GM21619 (cell line): Measurements from ENCODE around the gene IL17F.
A peak's percentile ranks its signal among the peaks of the same experiment; 100 is the strongest.
"Not testable (repeated sequence)": the region's sequence is repeated elsewhere in the genome, so short reads cannot be mapped to it uniquely, and the experiment has no call there.

Experiments used
- ATAC-seq: cut with Tn5 transposase; IDR thresholded peaks from one replicate; pipeline ENCODE4 v1.9.1; 2021; ENCODE audit not compliant: unreplicated experiment

The IL17F gene

GRCh38 chr6:52249078-52249477, 4.8 kb upstream of the IL17F start:
- no peak for ATAC-seq

- ATAC-seq, result no peak
Measured at GRCh38 chr6:52245425-52245824, 1.1 kb upstream of the IL17F start.

- no peak for ATAC-seq
Measured at GRCh38 chr6:52243282-52243893, 912 bp downstream of the IL17F start.

- no peak for ATAC-seq
Measured at GRCh38 chr6:52241819-52242218, 2.5 kb downstream of the IL17F start.

DNA sequence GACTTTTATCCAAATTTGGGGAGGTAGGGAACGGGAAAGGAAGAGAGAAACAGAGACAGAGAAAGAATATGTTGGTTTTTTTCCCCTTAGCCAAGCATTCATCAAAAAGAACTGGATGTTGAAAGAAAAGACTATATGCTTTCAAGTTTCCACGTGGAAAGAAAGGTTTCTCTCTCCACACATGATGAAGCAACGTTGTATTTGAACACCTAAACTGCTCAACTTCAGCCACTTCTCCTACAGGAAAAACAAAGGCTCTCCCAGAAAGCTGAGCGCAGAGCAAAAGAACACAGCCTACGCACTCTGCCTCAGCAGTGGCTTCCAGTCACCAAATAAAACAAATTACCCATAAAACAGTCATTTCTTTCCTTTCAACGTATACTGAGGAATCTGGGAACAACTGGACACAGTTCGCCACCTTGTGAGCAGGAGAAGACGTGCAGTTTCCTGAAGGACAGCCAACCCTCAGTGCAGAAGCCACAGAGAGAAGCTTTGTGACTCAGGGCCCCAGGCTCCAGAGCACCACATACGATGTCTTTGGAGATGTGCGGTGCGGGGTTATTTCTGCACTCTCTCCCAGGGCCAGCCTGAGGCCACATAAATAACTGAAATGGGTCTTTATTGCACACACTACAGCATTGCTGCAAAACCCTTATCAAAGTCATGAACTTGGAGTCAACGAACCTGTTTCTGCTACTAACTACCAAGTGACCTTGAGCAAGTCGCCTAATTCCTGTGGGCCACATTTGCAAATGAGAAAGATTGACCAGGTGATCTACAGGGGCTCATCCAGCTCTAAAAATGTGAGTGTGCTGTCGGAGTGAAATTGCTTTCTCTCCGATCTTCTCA, 10.1 kb downstream of the IL17F start:
- peak; percentile 76 for ATAC-seq

GRCh38 chr6:52233005-52233404, 11.3 kb downstream of the IL17F start:
- no peak for ATAC-seq

DNA sequence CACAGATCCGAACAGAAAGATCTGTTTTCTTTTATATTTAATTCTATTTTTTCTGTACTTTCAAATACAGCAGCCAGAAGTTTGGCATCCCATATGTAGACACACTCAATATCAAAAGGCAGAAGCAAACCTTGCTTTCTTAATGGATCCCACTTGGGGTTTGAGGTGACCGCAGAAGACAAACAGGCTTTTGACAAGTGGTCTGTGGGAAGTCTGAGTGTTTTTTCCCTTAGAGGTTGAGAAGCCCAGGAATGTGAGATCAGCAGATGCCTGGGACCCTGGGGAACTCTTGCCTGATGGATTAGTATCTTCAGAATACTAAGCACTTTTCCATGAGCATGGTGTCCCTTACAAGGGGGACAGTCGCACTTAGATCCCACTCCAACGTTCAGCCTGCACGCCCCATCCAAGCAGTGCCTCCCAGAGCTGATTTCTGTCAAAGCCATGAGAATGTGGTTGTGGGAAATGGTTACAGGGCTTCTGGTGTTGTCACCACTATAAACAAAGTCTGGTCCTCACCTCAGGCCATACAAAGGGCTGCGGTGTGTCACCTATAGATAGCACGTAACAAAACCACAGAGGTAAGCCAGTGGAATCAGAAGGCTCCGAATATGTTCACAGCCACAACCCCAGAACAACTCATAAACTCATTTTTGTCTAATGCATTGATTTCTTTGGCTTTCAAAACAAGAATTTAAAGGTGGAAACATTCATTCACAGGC, 12.7 kb downstream of the IL17F start:
- ATAC-seq, result no peak

- ATAC-seq, result no peak
Measured at GRCh38 chr6:52230685-52231084, 13.6 kb downstream of the IL17F start.

DNA sequence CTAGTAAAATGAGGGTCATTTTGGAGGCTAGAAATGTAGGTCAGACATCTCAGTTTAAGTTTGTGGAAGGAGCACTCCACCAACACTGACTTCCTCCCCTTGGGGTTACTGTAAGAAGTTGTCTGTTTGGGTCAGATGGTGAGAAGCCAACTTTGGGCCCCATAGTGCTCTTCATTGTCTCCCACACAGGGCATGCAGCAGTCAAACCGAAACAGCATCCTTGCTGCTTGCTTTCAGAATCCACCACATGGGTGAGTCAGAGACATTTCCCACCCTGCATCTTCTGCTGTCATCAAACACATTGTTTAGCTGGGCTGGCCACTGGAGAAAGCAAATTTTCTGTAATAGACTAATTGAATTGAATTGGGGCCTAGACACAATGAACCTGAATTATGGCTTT, 16.8 kb downstream of the IL17F start:
- peak; percentile 99 for ATAC-seq

GRCh38 chr6:52221302-52221701, 23.0 kb downstream of the IL17F start:
- peak; percentile 83 for ATAC-seq

DNA sequence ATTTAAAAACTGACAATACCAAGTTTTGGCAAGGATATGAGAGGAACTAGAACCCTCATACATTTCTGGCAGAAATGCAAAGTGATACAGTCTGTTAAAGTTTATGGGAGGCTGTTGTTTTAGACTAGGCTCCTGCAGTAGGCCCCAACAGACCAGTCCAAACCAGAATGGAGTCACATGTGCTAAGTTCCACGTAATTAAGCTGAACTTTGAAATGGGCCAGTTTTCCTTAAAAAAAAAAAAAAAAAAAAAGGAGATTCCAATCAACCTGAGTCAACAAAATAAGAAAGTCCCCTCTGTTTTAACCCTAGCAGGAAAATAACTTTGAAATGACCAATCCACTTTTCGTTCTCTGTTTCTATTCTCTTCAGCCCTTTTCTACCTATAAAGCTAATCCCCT, 26.5 kb downstream of the IL17F start:
- ATAC-seq, result no peak

GRCh38 chr6:52216932-52217575, 27.2 kb downstream of the IL17F start:
- no peak for ATAC-seq

GRCh38 chr6:52215787-52216186, 28.5 kb downstream of the IL17F start:
- ATAC-seq, result no peak

GRCh38 chr6:52213127-52213526, 31.2 kb downstream of the IL17F start:
- no peak for ATAC-seq

DNA sequence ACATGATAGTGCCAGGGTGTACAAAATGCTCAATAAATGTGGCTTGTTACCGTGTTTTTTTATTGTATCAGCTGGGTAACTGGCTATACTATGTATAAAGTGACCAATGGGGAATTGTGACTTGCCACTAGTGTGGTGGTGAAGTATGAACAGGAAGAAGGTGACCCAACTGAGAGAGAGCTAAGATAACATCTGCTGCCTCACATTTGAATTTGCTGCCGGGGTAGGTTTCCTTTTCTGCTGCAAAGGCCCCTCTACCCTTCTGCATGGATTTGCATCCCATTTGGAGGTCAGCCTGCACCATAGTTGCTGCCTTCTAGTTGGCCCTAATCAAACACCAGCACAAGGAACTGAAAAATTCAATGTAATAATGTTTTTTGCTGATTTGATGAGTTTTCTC, 34.1 kb downstream of the IL17F start:
- ATAC-seq, result peak; percentile 87

GRCh38 chr6:52209770-52210169, 34.5 kb downstream of the IL17F start:
- peak; percentile 42 for ATAC-seq

GRCh38 chr6:52208612-52209011, 35.7 kb downstream of the IL17F start:
- no peak for ATAC-seq

GRCh38 chr6:52207066-52207465, 37.2 kb downstream of the IL17F start:
- no peak for ATAC-seq

DNA sequence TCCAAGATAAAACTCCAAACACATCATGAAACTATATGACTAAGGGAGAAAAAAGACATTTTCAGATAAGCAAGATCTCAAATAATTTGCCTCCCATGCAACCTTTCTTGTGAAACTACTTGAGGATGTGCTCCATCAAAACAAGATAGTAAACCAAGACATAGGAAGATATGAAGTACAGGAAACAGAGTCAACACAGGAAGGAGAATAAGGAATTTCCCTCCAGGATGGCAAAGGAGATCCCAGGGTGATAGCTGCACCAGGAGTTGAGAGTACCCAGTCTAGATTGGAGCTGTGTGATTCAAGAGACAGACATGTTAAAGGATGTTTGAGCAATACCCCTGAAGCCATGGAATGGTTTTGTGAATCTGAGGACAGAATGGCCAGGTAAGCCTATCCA, 42.8 kb downstream of the IL17F start:
- no peak for ATAC-seq

DNA sequence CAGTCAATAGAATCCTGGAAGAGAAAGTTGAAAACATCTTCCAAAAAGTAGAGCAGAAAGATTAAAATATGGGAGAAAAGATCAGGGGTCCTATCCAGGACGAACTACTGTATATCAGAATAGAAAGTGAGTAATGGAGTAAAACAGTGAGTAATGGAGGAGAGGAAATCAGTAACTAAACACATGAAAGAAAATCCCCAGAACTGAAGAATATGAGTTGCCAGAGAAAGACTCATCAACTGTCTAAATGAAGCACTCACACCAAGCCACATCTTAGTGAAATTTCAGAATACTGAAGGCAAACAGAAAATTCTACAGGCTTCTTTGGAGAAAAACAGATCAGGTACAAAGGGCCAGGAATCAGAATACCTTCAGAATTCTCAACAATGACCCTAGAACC, 43.3 kb downstream of the IL17F start:
- no peak for ATAC-seq

- ATAC-seq, result not testable (repeated sequence)
Measured at GRCh38 chr6:52200088-52200487, 44.2 kb downstream of the IL17F start.
